ENCODE results near the gene FAM83C. TPM values are rescaled to one million over a fixed set of nuclear protein-coding genes. Genes with fewer than 3 reads are reported as not detected.
"Not testable (repeated sequence)": the region's sequence is repeated elsewhere in the genome, so short reads cannot be mapped to it uniquely, and the experiment has no call there.

FAM83C gene
- total and polyA plus RNA-seq, 2 donors (not counting 1 experiment from before 2014, with no cell fraction given): not detected

- H3K4me3 Mint-ChIP-seq: no peak overlapping the region
- POLR2A ChIA-PET: no interaction called here
- 98% methylated on average over 10 of the region's 12 CpGs for WGBS (ENCODE audit: insufficient coverage)
These were observed 37.7 kb downstream of the FAM83C start for GRCh38 chr20:35254448-35254999.

GRCh38 chr20:35253010-35253409 lies 39.2 kb downstream of the FAM83C start:
- Histone ChIP-seq H3K9me3 (ENCODE audit: control extremely low read depth in 1 of 3, control insufficient read depth in 2 of 3, insufficient read depth in 1 of 3, low read length in 2 of 3) (no peaks in the 10 kb centered on the region), H3K4me2 (replicated peaks; ENCODE audit: low read depth, low read length, poor library complexity, severe bottlenecking) (no peak overlapping the region), H3K4me1 (ENCODE audit: control insufficient read depth in 2 of 2, insufficient read depth in 2 of 2, low read length in 2 of 2) (peaks cover 21 to 24% of the 10 kb centered on the region in 2 donors), H3K9ac (ENCODE audit: low read length) (no peak overlapping the region), H3K27ac (ENCODE audit: low read length in 2 of 2) (no peak overlapping the region), H4K20me1 (ENCODE audit: control insufficient read depth, insufficient read depth, low read length, poor library complexity, severe bottlenecking) (no peaks in the 10 kb centered on the region), H3K79me2 (ENCODE audit: control insufficient read depth, insufficient read depth, low read length) (no peaks in the 10 kb centered on the region), H3K4me3 (ENCODE audit: control extremely low read depth in 1 of 5, extremely low read depth in 1 of 5, insufficient read depth in 1 of 5, low read depth in 2 of 5, low read length in 4 of 5) (no peak overlapping the region), H2AFZ (ENCODE audit: insufficient read depth, low read depth, low read length, poor library complexity, severe bottlenecking) (no peak overlapping the region), H3K27me3 (replicated peaks in 1 of 4; ENCODE audit: control extremely low read depth in 1 of 4, control insufficient read depth in 3 of 4, insufficient read depth in 4 of 4, low read length in 3 of 4) (no peaks in the 10 kb centered on the region), H3K36me3 (replicated peaks in 1 of 2; ENCODE audit: control extremely low read depth in 1 of 2, control insufficient read depth in 1 of 2, extremely low read depth in 1 of 2, insufficient read depth in 2 of 2, low read length in 1 of 2) (no peaks in the 10 kb centered on the region)
- no peak for DNase-seq
- no peak for ATAC-seq (ENCODE audit: low read depth)
- 100% methylated on average over 1 of the region's 3 CpGs for WGBS (ENCODE audit: insufficient coverage)
- H3K27me3 Mint-ChIP-seq: no peaks in the 10 kb centered on the region
- H3K4me1 Mint-ChIP-seq: peaks cover 23% of the 10 kb centered on the region
- no peak overlapping the region for H3K4me3 Mint-ChIP-seq
- intact Hi-C loops (cut with micrococcal nuclease): no loop called here
- H3K27ac Mint-ChIP-seq: no peak overlapping the region
- CTCF ChIA-PET: interaction anchor here (0.6 to 1.5 kb wide), 3 partner anchors 108 to 1811 kb away, joined by 3 to 7 read pairs (median 5); no protein-coding TSS in a partner anchor
- TF ChIP-seq, protein P1, sequence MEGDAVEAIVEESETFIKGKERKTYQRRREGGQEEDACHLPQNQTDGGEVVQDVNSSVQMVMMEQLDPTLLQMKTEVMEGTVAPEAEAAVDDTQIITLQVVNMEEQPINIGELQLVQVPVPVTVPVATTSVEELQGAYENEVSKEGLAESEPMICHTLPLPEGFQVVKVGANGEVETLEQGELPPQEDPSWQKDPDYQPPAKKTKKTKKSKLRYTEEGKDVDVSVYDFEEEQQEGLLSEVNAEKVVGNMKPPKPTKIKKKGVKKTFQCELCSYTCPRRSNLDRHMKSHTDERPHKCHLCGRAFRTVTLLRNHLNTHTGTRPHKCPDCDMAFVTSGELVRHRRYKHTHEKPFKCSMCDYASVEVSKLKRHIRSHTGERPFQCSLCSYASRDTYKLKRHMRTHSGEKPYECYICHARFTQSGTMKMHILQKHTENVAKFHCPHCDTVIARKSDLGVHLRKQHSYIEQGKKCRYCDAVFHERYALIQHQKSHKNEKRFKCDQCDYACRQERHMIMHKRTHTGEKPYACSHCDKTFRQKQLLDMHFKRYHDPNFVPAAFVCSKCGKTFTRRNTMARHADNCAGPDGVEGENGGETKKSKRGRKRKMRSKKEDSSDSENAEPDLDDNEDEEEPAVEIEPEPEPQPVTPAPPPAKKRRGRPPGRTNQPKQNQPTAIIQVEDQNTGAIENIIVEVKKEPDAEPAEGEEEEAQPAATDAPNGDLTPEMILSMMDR (IDR thresholded peaks at IDR 0.05): no peak
- TF ChIP-seq EZH2 (IDR thresholded peaks at IDR 0.05; ENCODE audit: borderline replicate concordance, insufficient read depth, low read depth, low read length, poor library complexity, severe bottlenecking): no peak
- POLR2A ChIA-PET: interaction anchor here (0.6 to 0.7 kb wide), 2 partner anchors 345 to 549 kb away, joined by 4 to 10 read pairs; no protein-coding TSS in a partner anchor
- H3K9me3 Mint-ChIP-seq (ENCODE audit: insufficient read depth): no peaks in the 10 kb centered on the region

More at GRCh38 chr20:35254448-35254999, 37.7 kb downstream of the FAM83C start:
- no peak for TF ChIP-seq EZH2 (IDR thresholded peaks at IDR 0.05; ENCODE audit: borderline replicate concordance, insufficient read depth, low read depth, low read length, poor library complexity, severe bottlenecking)
- TF ChIP-seq, protein P1 (IDR thresholded peaks at IDR 0.05): no peak
- ATAC-seq (ENCODE audit: low read depth) (no peak), DNase-seq (no peak)
- peaks cover 3% of the 10 kb centered on the region for H3K79me2 ChIP-seq (ENCODE audit: control insufficient read depth, insufficient read depth, low read length)
- Mint-ChIP-seq H3K4me1 (peaks cover 23% of the 10 kb centered on the region), H3K27ac (no peak overlapping the region), H3K9me3 (ENCODE audit: insufficient read depth) (no peaks in the 10 kb centered on the region), H3K27me3 (no peaks in the 10 kb centered on the region)
- H3K27ac ChIP-seq (ENCODE audit: low read length in 2 of 2): no peak overlapping the region
- no peaks in the 10 kb centered on the region for H3K36me3 ChIP-seq (replicated peaks in 1 of 2; ENCODE audit: control extremely low read depth in 1 of 2, control insufficient read depth in 1 of 2, extremely low read depth in 1 of 2, insufficient read depth in 2 of 2, low read length in 1 of 2)
- no peak overlapping the region for H2AFZ ChIP-seq (ENCODE audit: insufficient read depth, low read depth, low read length, poor library complexity, severe bottlenecking)
- H4K20me1 ChIP-seq (ENCODE audit: control insufficient read depth, insufficient read depth, low read length, poor library complexity, severe bottlenecking): no peaks in the 10 kb centered on the region
- H3K9ac ChIP-seq (ENCODE audit: low read length): no peak overlapping the region
- intact Hi-C loops (cut with micrococcal nuclease): no loop called here
- no peaks in the 10 kb centered on the region for H3K27me3 ChIP-seq (replicated peaks in 1 of 4; ENCODE audit: control extremely low read depth in 1 of 4, control insufficient read depth in 3 of 4, insufficient read depth in 4 of 4, low read length in 3 of 4)
- H3K4me1 ChIP-seq (ENCODE audit: control insufficient read depth in 2 of 2, insufficient read depth in 2 of 2, low read length in 2 of 2): peaks cover 21 to 24% of the 10 kb centered on the region in 2 donors
- H3K4me2 ChIP-seq (replicated peaks; ENCODE audit: low read depth, low read length, poor library complexity, severe bottlenecking): no peak overlapping the region
- H3K9me3 ChIP-seq (ENCODE audit: control extremely low read depth in 1 of 3, control insufficient read depth in 2 of 3, insufficient read depth in 1 of 3, low read length in 2 of 3): no peaks in the 10 kb centered on the region
- H3K4me3 ChIP-seq (ENCODE audit: control extremely low read depth in 1 of 5, extremely low read depth in 1 of 5, insufficient read depth in 1 of 5, low read depth in 2 of 5, low read length in 4 of 5): no peak overlapping the region
- CTCF ChIA-PET: no interaction called here

DNA sequence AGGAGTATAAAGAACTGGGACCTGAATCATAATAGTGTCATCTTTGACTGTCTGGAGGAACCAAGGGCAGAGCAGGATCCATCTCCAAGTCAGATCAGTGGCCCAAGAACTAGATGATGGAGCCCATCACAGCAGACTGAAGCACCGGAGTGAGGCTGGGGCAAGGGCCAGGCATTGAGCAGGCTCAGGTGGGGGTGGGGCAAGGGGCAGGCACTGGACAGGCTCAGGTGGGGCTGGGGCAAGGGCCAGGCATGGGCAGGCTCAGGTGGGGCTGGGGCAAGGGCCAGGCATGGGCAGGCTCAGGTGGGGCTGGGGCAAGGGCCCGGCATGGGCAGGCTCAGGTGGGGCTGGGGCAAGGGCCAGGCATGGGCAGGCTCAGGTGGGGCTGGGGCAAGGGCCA lies 39.6 kb downstream of the FAM83C start:
- H3K36me3 ChIP-seq (replicated peaks in 1 of 2; ENCODE audit: control extremely low read depth in 1 of 2, control insufficient read depth in 1 of 2, extremely low read depth in 1 of 2, insufficient read depth in 2 of 2, low read length in 1 of 2); H3K27me3 ChIP-seq (replicated peaks in 1 of 4; ENCODE audit: control extremely low read depth in 1 of 4, control insufficient read depth in 3 of 4, insufficient read depth in 4 of 4, low read length in 3 of 4); H2AFZ ChIP-seq (ENCODE audit: insufficient read depth, low read depth, low read length, poor library complexity, severe bottlenecking); POLR2A ChIA-PET; H3K27me3 Mint-ChIP-seq; H3K9ac ChIP-seq (ENCODE audit: low read length); H3K4me3 ChIP-seq (ENCODE audit: control extremely low read depth in 1 of 5, extremely low read depth in 1 of 5, insufficient read depth in 1 of 5, low read depth in 2 of 5, low read length in 4 of 5); intact Hi-C loops (cut with micrococcal nuclease); DNase-seq; H3K4me3 Mint-ChIP-seq; H4K20me1 ChIP-seq (ENCODE audit: control insufficient read depth, insufficient read depth, low read length, poor library complexity, severe bottlenecking); H3K9me3 Mint-ChIP-seq (ENCODE audit: insufficient read depth); H3K9me3 ChIP-seq (ENCODE audit: control extremely low read depth in 1 of 3, control insufficient read depth in 2 of 3, insufficient read depth in 1 of 3, low read length in 2 of 3); H3K79me2 ChIP-seq (ENCODE audit: control insufficient read depth, insufficient read depth, low read length); ATAC-seq (ENCODE audit: low read depth): not testable (repeated sequence)
- Histone ChIP-seq H3K4me1 (ENCODE audit: control insufficient read depth in 2 of 2, insufficient read depth in 2 of 2, low read length in 2 of 2) (peaks cover 21 to 24% of the 10 kb centered on the region in 2 donors), H3K4me2 (replicated peaks; ENCODE audit: low read depth, low read length, poor library complexity, severe bottlenecking) (peak overlapping the region; percentile 27), H3K27ac (ENCODE audit: low read length in 2 of 2) (peak overlapping the region in 1 of 2 donors; percentile 55)
- CTCF ChIA-PET: interaction anchor here (1.5 kb wide), 1 partner anchor 108 kb away, joined by 5 read pairs; no protein-coding TSS in a partner anchor
- Mint-ChIP-seq H3K27ac (peak overlapping the region; percentile 83), H3K4me1 (peaks cover 23% of the 10 kb centered on the region)
- 100% methylated on average over 1 of the region's 2 CpGs for WGBS (ENCODE audit: insufficient coverage)
